SK-N-MC (cell line): ENCODE results near the gene ATP6AP1.

ENCODE experiments used
- EZH2 ChIP-seq: fragments of 200-600 bp; sonication (generic); IDR thresholded peaks from one replicate; pipeline ENCODE4 v1.6.1; 2017; ENCODE audit warnings: antibody characterized with exemption
- FOXP2 ChIP-seq: optimal IDR thresholded peaks from 2 replicates; pipeline ENCODE3; 2011; ENCODE audit warnings: mild to moderate bottlenecking, moderate library complexity; ENCODE audit not compliant: insufficient read depth; ENCODE audit errors: extremely low read length, control extremely low read depth
- POLR2AphosphoS5 ChIP-seq: IDR thresholded peaks from 2 replicates; pipeline ENCODE4 v1.6.1; 2012; ENCODE audit warnings: mild to moderate bottlenecking, low read depth, low read length, borderline replicate concordance

DNA sequence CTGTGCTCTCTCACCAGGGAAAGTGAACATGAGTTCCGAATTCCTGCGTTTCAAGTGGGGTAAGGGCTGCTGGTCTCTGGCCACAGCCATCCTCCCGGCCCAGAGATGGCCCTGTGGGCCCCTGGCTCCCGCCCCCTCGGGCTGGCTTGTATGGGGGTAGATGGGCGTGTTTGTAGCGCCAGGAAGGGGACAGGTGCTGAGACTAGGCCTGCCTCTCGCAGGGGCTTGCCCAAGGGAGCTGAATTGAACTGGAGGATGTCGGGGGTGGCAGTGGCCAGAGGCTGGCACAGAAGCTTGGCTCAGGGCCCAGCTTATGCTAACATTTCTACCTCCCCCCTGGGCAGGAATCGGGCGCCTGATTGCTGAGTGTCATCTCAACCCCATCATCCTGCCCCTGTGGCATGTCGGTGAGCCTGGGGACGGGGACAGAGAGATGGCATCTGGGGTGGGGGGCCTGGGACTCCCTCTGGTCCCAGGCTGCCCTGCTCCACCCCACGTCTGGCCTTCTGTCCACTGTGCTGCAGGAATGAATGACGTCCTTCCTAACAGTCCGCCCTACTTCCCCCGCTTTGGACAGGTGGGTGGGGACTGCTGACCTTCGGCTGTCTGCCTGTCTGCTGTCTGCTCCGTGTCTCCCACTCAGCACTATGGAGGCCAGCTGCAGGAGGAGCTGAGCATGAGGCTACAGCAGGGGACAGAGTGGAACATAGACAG is 8.6 kb upstream of the ATP6AP1 start:
- no peak for TF ChIP-seq EZH2
- TF ChIP-seq POLR2AphosphoS5 = no peak
- TF ChIP-seq FOXP2 = no peak
